ENCODE measurements around the gene NOS1AP. TPM values are rescaled to one million over a fixed set of nuclear protein-coding genes. Genes with fewer than 3 reads are reported as not detected.

Gene NOS1AP
- total RNA-seq, 4 donors from 2014 or later: 0.31 to 12.7 (median 1.7) TPM

DNA sequence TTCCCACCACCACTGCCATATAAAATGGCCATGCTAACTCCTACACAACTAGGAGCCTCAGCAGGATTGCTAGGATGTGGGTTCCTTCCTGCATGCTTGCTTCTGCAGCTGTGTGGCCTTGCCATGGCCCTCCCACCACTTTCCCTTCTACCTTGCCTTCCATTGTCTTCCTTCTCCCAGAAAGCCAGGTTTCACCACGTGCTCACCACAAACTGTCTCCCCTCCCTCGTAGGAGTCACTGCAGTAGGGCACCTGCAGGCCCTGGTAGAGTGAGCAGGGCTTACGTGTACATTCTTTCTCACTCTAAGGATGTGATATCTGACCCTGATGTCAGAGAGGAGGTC, 315.8 kb downstream of the NOS1AP start:
- 67% methylated on average over 2 of the region's 3 CpGs; no CpG with 5 or more reads in 1 of the 2 donors for WGBS, 2 donors
- Histone ChIP-seq H3K4me3 (no peak overlapping the region), H3K27me3 (peaks cover 0 to 6% (median 0%) of the 10 kb centered on the region in 4 donors), H3K9me3 (no peaks in the 10 kb centered on the region), H3K36me3 (no peaks in the 10 kb centered on the region), H3K27ac (no peak overlapping the region), H3K4me1 (peaks cover 0 to 60% (median 16%) of the 10 kb centered on the region in 3 donors)
- intact Hi-C loops (cut with DNase I): no loop called here
- TF ChIP-seq, protein P1, sequence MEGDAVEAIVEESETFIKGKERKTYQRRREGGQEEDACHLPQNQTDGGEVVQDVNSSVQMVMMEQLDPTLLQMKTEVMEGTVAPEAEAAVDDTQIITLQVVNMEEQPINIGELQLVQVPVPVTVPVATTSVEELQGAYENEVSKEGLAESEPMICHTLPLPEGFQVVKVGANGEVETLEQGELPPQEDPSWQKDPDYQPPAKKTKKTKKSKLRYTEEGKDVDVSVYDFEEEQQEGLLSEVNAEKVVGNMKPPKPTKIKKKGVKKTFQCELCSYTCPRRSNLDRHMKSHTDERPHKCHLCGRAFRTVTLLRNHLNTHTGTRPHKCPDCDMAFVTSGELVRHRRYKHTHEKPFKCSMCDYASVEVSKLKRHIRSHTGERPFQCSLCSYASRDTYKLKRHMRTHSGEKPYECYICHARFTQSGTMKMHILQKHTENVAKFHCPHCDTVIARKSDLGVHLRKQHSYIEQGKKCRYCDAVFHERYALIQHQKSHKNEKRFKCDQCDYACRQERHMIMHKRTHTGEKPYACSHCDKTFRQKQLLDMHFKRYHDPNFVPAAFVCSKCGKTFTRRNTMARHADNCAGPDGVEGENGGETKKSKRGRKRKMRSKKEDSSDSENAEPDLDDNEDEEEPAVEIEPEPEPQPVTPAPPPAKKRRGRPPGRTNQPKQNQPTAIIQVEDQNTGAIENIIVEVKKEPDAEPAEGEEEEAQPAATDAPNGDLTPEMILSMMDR (IDR thresholded peaks at IDR 0.05): no peak
- TF ChIP-seq POLR2A (IDR thresholded peaks at IDR 0.05): no peak
- no peak for DNase-seq

GRCh38 chr1:162385702-162386101, 316.2 kb downstream of the NOS1AP start:
- peaks cover 0 to 61% (median 16%) of the 10 kb centered on the region in 3 donors for H3K4me1 ChIP-seq
- no peak overlapping the region for H3K27ac ChIP-seq
- no peak for DNase-seq
- 100% methylated on average over 1 of the region's 3 CpGs; no CpG with 5 or more reads in 1 of the 2 donors for WGBS, 2 donors
- intact Hi-C loops (cut with DNase I): no loop called here
- H3K36me3 ChIP-seq: no peaks in the 10 kb centered on the region
- H3K9me3 ChIP-seq: no peaks in the 10 kb centered on the region
- peaks cover 0 to 7% (median 0%) of the 10 kb centered on the region in 4 donors for H3K27me3 ChIP-seq
- TF ChIP-seq, protein P1 (IDR thresholded peaks at IDR 0.05): no peak
- no peak for TF ChIP-seq POLR2A (IDR thresholded peaks at IDR 0.05)
- no peak overlapping the region for H3K4me3 ChIP-seq

DNA sequence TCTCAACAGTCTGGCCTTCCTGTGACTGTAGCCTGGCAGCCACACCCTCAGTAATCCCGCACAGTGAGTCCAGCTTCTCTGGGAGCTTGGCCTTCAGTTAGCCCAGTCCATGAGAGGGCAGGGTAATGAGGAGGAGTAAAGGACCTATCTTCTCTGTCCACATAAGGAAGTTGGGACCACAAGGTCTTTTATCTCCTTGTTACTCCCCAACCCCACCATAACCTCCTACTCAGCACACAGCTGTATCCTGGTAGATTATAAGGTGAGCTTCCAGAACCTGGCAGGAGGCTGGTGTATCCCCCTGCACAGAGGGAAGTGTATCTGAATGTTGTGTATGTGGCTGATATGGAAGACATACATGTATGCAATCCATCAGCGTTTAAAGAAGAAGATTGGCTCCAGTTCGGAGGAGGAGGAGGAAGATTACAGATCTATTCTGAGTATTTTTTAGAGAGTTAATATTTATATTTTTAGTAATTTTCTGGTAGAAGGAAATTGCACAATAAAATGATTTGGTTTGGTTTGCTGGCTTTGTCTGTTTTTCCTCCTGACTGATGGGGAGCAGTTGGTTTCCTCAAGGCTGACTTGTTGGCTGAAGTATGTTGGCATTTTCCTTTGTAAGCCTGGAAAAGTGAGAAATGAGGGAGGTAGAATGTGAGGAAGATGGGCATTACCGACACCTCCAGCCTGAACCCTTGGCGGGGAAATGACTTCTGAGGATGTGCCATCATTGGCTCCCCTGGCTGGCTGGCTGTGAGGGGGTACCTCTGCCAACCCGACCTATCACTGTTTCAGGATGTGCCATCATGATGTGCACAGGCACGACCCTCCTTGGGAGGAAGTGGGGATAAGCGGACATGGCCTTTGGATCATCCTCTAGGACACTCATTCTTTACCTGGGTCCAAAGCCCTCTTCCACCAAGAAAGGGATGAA, 317.1 kb downstream of the NOS1AP start:
- DNase-seq: no peak
- no peaks in the 10 kb centered on the region for H3K36me3 ChIP-seq
- TF ChIP-seq, protein P1 (IDR thresholded peaks at IDR 0.05): no peak
- no peak for TF ChIP-seq POLR2A (IDR thresholded peaks at IDR 0.05)
- H3K4me1 ChIP-seq: peaks cover 0 to 61% (median 19%) of the 10 kb centered on the region in 3 donors
- H3K4me3 ChIP-seq: no peak overlapping the region
- 86 to 90% methylated on average over 7 of the region's 8 CpGs for WGBS, 2 donors
- no peak overlapping the region for H3K27ac ChIP-seq
- intact Hi-C loops (cut with DNase I): no loop called here
- H3K27me3 ChIP-seq: peaks cover 0 to 7% (median 0%) of the 10 kb centered on the region in 4 donors
- no peaks in the 10 kb centered on the region for H3K9me3 ChIP-seq

GRCh38 chr1:162387226-162388082, 318.0 kb downstream of the NOS1AP start:
- Histone ChIP-seq H3K36me3 (no peaks in the 10 kb centered on the region), H3K4me1 (peaks cover 0 to 60% (median 14%) of the 10 kb centered on the region in 3 donors), H3K9me3 (no peaks in the 10 kb centered on the region), H3K27ac (no peak overlapping the region), H3K4me3 (no peak overlapping the region), H3K27me3 (peaks cover 0 to 7% (median 0%) of the 10 kb centered on the region in 4 donors)
- no peak for DNase-seq
- intact Hi-C loops (cut with DNase I): no loop called here
- TF ChIP-seq, protein P1 (IDR thresholded peaks at IDR 0.05): no peak
- TF ChIP-seq POLR2A (IDR thresholded peaks at IDR 0.05): no peak
- 78% methylated on average over 19 of the region's 20 CpGs for WGBS, 2 donors
